Measurements from ENCODE around the gene BUB1B. TPM values are rescaled to one million over a fixed set of nuclear protein-coding genes. Genes with fewer than 3 reads are reported as not detected.
A peak's percentile ranks its signal among the peaks of the same experiment; 100 is the strongest.
"Not testable (repeated sequence)": the region's sequence is repeated elsewhere in the genome, so short reads cannot be mapped to it uniquely, and the experiment has no call there.

BUB1B gene
- total and polyA plus RNA-seq, 3 experiments from 2014 or later, result 0.26 to 50.3 (median 44.4) TPM

DNA sequence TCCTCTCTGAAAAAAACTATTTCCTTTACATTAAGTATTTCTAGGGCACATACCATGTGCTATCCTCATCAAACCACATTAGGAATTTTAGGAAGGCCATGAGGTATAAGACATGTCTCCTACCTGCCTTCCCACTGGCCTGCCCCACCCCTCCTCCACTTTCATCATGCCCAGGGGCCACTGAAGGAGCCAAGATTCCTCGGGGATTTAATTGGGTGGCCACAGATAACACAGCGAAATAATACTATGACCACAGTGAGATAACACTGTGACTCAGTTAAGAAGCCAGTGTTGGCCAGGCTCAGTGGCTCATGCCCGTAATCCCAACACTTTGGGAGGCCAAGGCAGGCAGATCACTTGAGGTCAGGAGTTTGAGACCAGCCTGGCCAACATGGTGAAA, 42.4 kb upstream of the BUB1B start:
- Mint-ChIP-seq H3K27ac (no peak overlapping the region), H3K4me1 (peaks cover 9 to 14% (median 12%) of the 10 kb centered on the region in 3 donors), H3K4me3 (no peak overlapping the region), H3K9me3 (no peaks in the 10 kb centered on the region), H3K27me3 (peaks cover 4 to 5% of the 10 kb centered on the region in 2 donors), H3K36me3 (no peaks in the 10 kb centered on the region)
- no peaks in the 10 kb centered on the region for H3K9me3 ChIP-seq (ENCODE audit: low read length)
- ChIA-PET POLR2A (no interaction called here), CTCF (interaction anchor here (1.0 kb wide), 1 partner anchor 14 kb away, joined by 3 read pairs; no protein-coding TSS in a partner anchor)
- no peak overlapping the region for H3K27ac ChIP-seq (ENCODE audit: low read depth, low read length)
- H3K4me1 ChIP-seq (ENCODE audit: insufficient read depth, low read length), result peaks cover 8% of the 10 kb centered on the region
- no peak for DNase-seq
- H3K4me3 ChIP-seq (ENCODE audit: low read length), result no peak overlapping the region
- no peaks in the 10 kb centered on the region for H3K27me3 ChIP-seq (ENCODE audit: insufficient read depth, low read length, poor library complexity, severe bottlenecking)
- no peaks in the 10 kb centered on the region for H3K36me3 ChIP-seq (ENCODE audit: insufficient read depth, low read length)

DNA sequence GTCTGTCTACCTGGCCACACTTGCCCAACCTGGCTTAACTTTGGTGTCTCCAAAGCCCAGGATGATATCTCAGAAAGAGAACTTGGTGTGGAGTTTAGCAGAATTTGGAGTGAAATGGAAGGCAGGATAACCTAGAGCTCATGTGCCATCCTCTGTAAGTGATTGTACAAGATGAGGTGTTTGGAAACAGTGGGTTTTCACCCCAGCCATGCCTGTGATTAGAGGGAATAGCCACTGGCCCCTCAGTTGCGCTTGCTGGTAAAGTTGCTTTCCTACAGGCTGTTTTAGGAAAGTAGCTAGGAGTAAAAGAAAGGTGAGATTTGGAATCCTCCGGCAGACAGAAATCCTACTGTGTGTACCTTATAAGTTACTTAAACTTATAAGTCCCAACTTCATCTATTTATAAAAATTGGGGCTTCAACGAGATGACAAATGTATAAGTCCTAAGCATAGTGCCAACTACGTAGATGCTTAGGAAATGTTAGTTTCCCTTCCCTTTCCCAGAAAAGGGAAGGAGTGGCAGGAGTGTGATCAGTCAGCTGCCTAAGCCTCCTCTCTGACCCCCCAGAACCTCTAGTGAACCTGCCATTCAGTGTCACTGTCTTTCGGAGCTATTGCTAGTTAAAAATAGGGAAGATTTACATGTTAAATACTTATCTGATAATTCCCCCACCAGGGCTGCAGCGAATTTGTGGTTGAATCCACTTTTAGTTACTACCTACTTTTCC, 38.8 kb upstream of the BUB1B start:
- Mint-ChIP-seq H3K4me1 (no peaks in the 10 kb centered on the region), H3K4me3 (no peak overlapping the region), H3K27ac (no peak overlapping the region), H3K27me3 (peaks cover 0 to 4% of the 10 kb centered on the region in 2 donors), H3K36me3 (no peaks in the 10 kb centered on the region), H3K9me3 (no peaks in the 10 kb centered on the region)
- no peaks in the 10 kb centered on the region for H3K9me3 ChIP-seq (ENCODE audit: low read length)
- no peak overlapping the region for H3K27ac ChIP-seq (ENCODE audit: low read depth, low read length)
- H3K36me3 ChIP-seq (ENCODE audit: insufficient read depth, low read length), result no peaks in the 10 kb centered on the region
- H3K4me3 ChIP-seq (ENCODE audit: low read length), result no peak overlapping the region
- ChIA-PET POLR2A (interaction anchor here (0.7 kb wide), 1 partner anchor 76 kb away, joined by 4 read pairs; no protein-coding TSS in a partner anchor), CTCF (no interaction called here)
- no peak for DNase-seq
- no peaks in the 10 kb centered on the region for H3K4me1 ChIP-seq (ENCODE audit: insufficient read depth, low read length)
- H3K27me3 ChIP-seq (ENCODE audit: insufficient read depth, low read length, poor library complexity, severe bottlenecking), result no peaks in the 10 kb centered on the region

DNA sequence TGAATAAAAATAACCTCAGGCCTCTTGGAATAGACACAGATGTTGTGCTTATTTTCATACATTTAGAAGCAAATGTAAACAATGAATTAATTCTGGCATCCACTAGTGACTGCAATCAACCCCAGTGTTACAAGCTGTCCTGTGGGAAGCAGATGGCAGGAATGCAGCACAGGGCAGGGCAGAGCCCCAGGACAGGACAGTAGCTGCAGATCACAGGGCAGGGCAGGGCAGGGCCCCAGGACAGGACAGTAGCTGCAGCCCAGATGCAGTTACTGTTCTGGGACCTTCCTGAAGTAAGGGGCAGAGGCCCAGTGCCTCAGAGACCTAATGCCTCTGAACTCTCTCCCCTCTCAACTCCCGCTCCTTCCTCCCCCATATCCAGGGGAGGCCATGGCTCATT, 37.9 kb upstream of the BUB1B start:
- H3K36me3 ChIP-seq (ENCODE audit: insufficient read depth, low read length); H3K27me3 ChIP-seq (ENCODE audit: insufficient read depth, low read length, poor library complexity, severe bottlenecking); H3K4me1 ChIP-seq (ENCODE audit: insufficient read depth, low read length); H3K4me1 Mint-ChIP-seq; H3K27ac ChIP-seq (ENCODE audit: low read depth, low read length); H3K9me3 ChIP-seq (ENCODE audit: low read length); H3K36me3 Mint-ChIP-seq; POLR2A ChIA-PET; H3K9me3 Mint-ChIP-seq; DNase-seq; H3K4me3 ChIP-seq (ENCODE audit: low read length); H3K4me3 Mint-ChIP-seq: not testable (repeated sequence)
- CTCF ChIA-PET, result interaction anchor here (2.3 kb wide), 1 partner anchor 18 kb away, joined by 10 read pairs; no protein-coding TSS in a partner anchor
- peak overlapping the region in 1 of 8 donors; percentile 27 for H3K27ac Mint-ChIP-seq
- H3K27me3 Mint-ChIP-seq, result peaks cover under 1 to 12% of the 10 kb centered on the region in 2 donors

GRCh38 chr15:40123863-40124262, 37.0 kb upstream of the BUB1B start:
- H3K4me1 ChIP-seq (ENCODE audit: insufficient read depth, low read length); H3K36me3 ChIP-seq (ENCODE audit: insufficient read depth, low read length); H3K27ac ChIP-seq (ENCODE audit: low read depth, low read length); H3K9me3 Mint-ChIP-seq; H3K9me3 ChIP-seq (ENCODE audit: low read length); H3K4me1 Mint-ChIP-seq; H3K4me3 ChIP-seq (ENCODE audit: low read length); H3K27ac Mint-ChIP-seq; H3K36me3 Mint-ChIP-seq; POLR2A ChIA-PET; H3K27me3 ChIP-seq (ENCODE audit: insufficient read depth, low read length, poor library complexity, severe bottlenecking); DNase-seq; H3K4me3 Mint-ChIP-seq: not testable (repeated sequence)
- CTCF ChIA-PET, result interaction anchor here (2.3 kb wide), 1 partner anchor 19 kb away, joined by 10 read pairs; no protein-coding TSS in a partner anchor
- H3K27me3 Mint-ChIP-seq, result peaks cover 3 to 20% of the 10 kb centered on the region in 2 donors

- POLR2A ChIA-PET; H3K27ac Mint-ChIP-seq; H3K4me1 Mint-ChIP-seq; H3K27me3 ChIP-seq (ENCODE audit: insufficient read depth, low read length, poor library complexity, severe bottlenecking); H3K4me3 ChIP-seq (ENCODE audit: low read length); DNase-seq; H3K27ac ChIP-seq (ENCODE audit: low read depth, low read length); H3K4me3 Mint-ChIP-seq; H3K9me3 Mint-ChIP-seq; H3K36me3 Mint-ChIP-seq; H3K4me1 ChIP-seq (ENCODE audit: insufficient read depth, low read length); H3K36me3 ChIP-seq (ENCODE audit: insufficient read depth, low read length); H3K9me3 ChIP-seq (ENCODE audit: low read length): not testable (repeated sequence)
- peaks cover 6 to 25% of the 10 kb centered on the region in 2 donors for H3K27me3 Mint-ChIP-seq
- CTCF ChIA-PET, result interaction anchor here (2.3 kb wide), 1 partner anchor 20 kb away, joined by 10 read pairs; no protein-coding TSS in a partner anchor
Observed at GRCh38 chr15:40124333-40124732, 36.5 kb upstream of the BUB1B start.

- H3K36me3 Mint-ChIP-seq; POLR2A ChIA-PET; H3K27ac Mint-ChIP-seq; DNase-seq; H3K4me1 Mint-ChIP-seq; H3K4me3 ChIP-seq (ENCODE audit: low read length); H3K27ac ChIP-seq (ENCODE audit: low read depth, low read length); H3K9me3 Mint-ChIP-seq; H3K4me3 Mint-ChIP-seq; H3K27me3 ChIP-seq (ENCODE audit: insufficient read depth, low read length, poor library complexity, severe bottlenecking); H3K4me1 ChIP-seq (ENCODE audit: insufficient read depth, low read length); H3K9me3 ChIP-seq (ENCODE audit: low read length); H3K36me3 ChIP-seq (ENCODE audit: insufficient read depth, low read length): not testable (repeated sequence)
- H3K27me3 Mint-ChIP-seq, result peaks cover 6 to 30% of the 10 kb centered on the region in 2 donors
- CTCF ChIA-PET, result interaction anchor here (2.3 kb wide), 1 partner anchor 20 kb away, joined by 10 read pairs; no protein-coding TSS in a partner anchor
Observed at GRCh38 chr15:40124807-40125285, 36.0 kb upstream of the BUB1B start.

DNA sequence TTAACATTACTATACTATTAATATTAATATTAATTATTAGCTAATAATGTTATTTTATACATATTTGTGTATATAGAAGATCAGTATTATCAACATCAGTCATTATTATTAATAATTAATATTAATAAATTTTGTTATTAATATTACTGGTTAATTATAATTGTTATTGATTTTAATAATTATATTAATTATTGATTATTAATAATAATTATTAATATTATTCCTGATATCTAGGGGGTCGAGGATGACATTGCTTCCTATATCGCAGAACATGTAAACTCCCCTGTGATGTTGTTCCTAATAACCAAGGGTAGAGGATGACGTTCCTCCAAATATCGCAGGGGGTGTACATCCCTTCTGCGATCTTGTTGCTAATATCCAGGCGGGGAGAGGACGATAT, 34.9 kb upstream of the BUB1B start:
- H3K9me3 Mint-ChIP-seq, result no peaks in the 10 kb centered on the region
- Histone ChIP-seq H3K9me3 (ENCODE audit: low read length) (no peaks in the 10 kb centered on the region), H3K36me3 (ENCODE audit: insufficient read depth, low read length) (no peaks in the 10 kb centered on the region), H3K27me3 (ENCODE audit: insufficient read depth, low read length, poor library complexity, severe bottlenecking) (peaks cover 3% of the 10 kb centered on the region), H3K4me3 (ENCODE audit: low read length) (no peak overlapping the region), H3K27ac (ENCODE audit: low read depth, low read length) (no peak overlapping the region), H3K4me1 (ENCODE audit: insufficient read depth, low read length) (no peaks in the 10 kb centered on the region)
- ChIA-PET CTCF (no interaction called here), POLR2A (no interaction called here)
- H3K27ac Mint-ChIP-seq, result no peak overlapping the region
- H3K4me3 Mint-ChIP-seq, result no peak overlapping the region
- peaks cover 7 to 31% of the 10 kb centered on the region in 2 donors for H3K27me3 Mint-ChIP-seq
- no peaks in the 10 kb centered on the region for H3K36me3 Mint-ChIP-seq
- DNase-seq, result no peak
- H3K4me1 Mint-ChIP-seq, result no peaks in the 10 kb centered on the region

DNA sequence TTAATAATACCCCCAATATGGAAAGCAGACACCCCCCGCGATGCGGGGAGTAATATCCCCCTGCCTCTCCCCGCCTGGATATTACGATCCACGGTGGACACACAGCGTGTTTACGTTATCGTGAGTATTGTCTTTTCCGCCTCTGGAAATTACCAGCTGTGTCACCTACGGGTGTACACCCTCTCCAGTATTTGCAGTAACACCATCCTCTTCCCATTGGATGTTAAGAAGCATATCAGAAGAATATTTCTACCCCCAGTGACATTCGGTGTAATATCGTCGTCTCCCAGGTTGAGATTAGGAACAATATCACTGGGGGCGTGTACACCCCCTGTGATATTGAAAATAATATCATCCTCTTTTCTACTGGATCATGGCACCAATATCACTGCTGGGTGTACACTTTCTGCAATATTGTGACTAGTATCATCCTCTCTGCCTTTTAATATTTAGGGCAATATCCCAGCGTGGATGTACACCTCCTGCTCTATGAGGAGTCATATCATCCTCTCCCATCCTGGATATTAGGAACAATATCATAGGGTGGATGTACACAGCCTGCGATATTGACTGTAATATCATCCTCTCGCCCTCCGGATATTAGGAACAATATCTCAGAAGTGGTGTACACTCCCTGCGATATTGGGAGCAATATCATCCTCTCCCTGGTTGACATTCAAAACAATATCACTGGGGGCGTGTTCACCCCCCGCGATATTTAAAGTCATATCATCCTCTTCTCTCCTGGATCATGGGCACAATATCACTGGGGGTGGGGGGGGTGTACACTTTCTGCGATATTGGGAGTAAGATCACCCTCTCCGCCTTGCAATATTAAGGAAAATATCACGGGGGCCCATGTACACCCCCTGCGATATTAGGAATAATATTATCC, 31.9 kb upstream of the BUB1B start:
- Mint-ChIP-seq H3K9me3 (no peaks in the 10 kb centered on the region), H3K36me3 (no peaks in the 10 kb centered on the region), H3K4me1 (no peaks in the 10 kb centered on the region), H3K4me3 (no peak overlapping the region), H3K27ac (no peak overlapping the region), H3K27me3 (peaks cover 9 to 28% of the 10 kb centered on the region in 2 donors)
- CTCF ChIA-PET, result interaction anchor here (1.4 kb wide), 1 partner anchor 25 kb away, joined by 3 read pairs; no protein-coding TSS in a partner anchor
- DNase-seq, result peak in 1 of 5 donors; percentile 60
- no peaks in the 10 kb centered on the region for H3K9me3 ChIP-seq (ENCODE audit: low read length)
- H3K27me3 ChIP-seq (ENCODE audit: insufficient read depth, low read length, poor library complexity, severe bottlenecking), result peaks cover 3% of the 10 kb centered on the region
- no peak overlapping the region for H3K27ac ChIP-seq (ENCODE audit: low read depth, low read length)
- POLR2A ChIA-PET, result interaction anchor here (0.7 kb wide), 1 partner anchor 81 kb away, joined by 3 read pairs; no protein-coding TSS in a partner anchor
- no peaks in the 10 kb centered on the region for H3K36me3 ChIP-seq (ENCODE audit: insufficient read depth, low read length)
- H3K4me3 ChIP-seq (ENCODE audit: low read length), result no peak overlapping the region
- H3K4me1 ChIP-seq (ENCODE audit: insufficient read depth, low read length), result no peaks in the 10 kb centered on the region

Measured in CD8-positive, alpha-beta memory T cell (primary cell).